ENCODE measurements around the gene ADAMTS8.

- TF ChIP-seq CTCF (IDR thresholded peaks at IDR 0.05) (no peak), POLR2A (IDR thresholded peaks at IDR 0.05; ENCODE audit: low read depth) (no peak)
Measured at GRCh38 chr11:130405428-130405827, 23.0 kb downstream of the ADAMTS8 start.

All from esophagus muscularis mucosa (tissue), 3 donors.